HepG2 (cell line): ENCODE results near the gene CDO1. TPM values are rescaled to one million over a fixed set of nuclear protein-coding genes. Genes with fewer than 3 reads are reported as not detected.

Experiments
- ATAC-seq: fragments of 200-7000 bp; cut with Tn5 transposase; 3 replicates; pipeline ENCODE4 v1.9.1; 2020; ENCODE audit warnings: mild to moderate bottlenecking, moderate library complexity
- BruUV-seq: library from RNA; stranded (reverse); fragments of 400-500 nt; replicated peaks from 2 replicates; lab custom pipeline; 2021; lab: Mats Ljungman, UMichigan
- CTCF ChIA-PET: fragments of 300-600 bp; formaldehyde crosslinking; extraction: SDS; loops from one replicate; lab custom pipeline; 2021; ENCODE audit warnings: low total read pairs, inconsistent platforms, low intra/inter-chr PET ratio; lab: Yijun Ruan, JAX
- POLR2A ChIA-PET: fragments of 350-600 bp; sonication (Branson Sonifier 250); formaldehyde crosslinking; loops from one replicate; lab custom pipeline; 2020; ENCODE audit warnings: antibody characterized with exemption, inconsistent platforms; lab: Yijun Ruan, JAX
- DNase-seq: peaks from one replicate; pipeline ENCODE4 v3.0.0-alpha.2; 2015; ENCODE audit warnings: low spot score
- FAIRE-seq: peaks from 3 replicates; lab custom pipeline; 2011; peaks lifted over from hg19 to GRCh38; lab: Jason Lieb, UNC
- H2AFZ ChIP-seq: one replicate; pipeline ENCODE4 v1.6.1; 2011; ENCODE audit warnings: low read length, inconsistent platforms
- H3K27ac ChIP-seq: fragments of 300-600 bp; 3 replicates; pipeline ENCODE4 v1.8.0; 2011; ENCODE audit warnings: mixed run types, mild to moderate bottlenecking, mixed read lengths, low read length, inconsistent platforms; ENCODE audit not compliant: insufficient read depth; ENCODE audit errors: extremely low read length
- H3K27me3 ChIP-seq, 2 experiments: fragments of 200-600 bp in 1 of 2; 2 replicates in 1 of 2; 3 replicates in 1 of 2; pipeline versions ENCODE4 v1.6.0 to v1.8.0; 2011; ENCODE audit warnings: low read length in 2 of 2, mild to moderate bottlenecking in 2 of 2, moderate library complexity in 2 of 2, inconsistent platforms in 1 of 2; ENCODE audit not compliant: insufficient read depth in 2 of 2, control insufficient read depth in 1 of 2
- H3K36me3 ChIP-seq, 2 experiments: fragments of 200-600 bp in 1 of 2; replicated peaks in 1 of 2; 2 replicates in 1 of 2; 3 replicates in 1 of 2; pipeline versions ENCODE4 v1.5.1 to v1.8.0; 2011; ENCODE audit warnings: low read length in 2 of 2, inconsistent platforms in 1 of 2; ENCODE audit not compliant: insufficient read depth in 2 of 2, control insufficient read depth in 1 of 2
- H3K4me1 ChIP-seq: 2 replicates; pipeline ENCODE4 v1.5.1; 2012; ENCODE audit warnings: low read length, inconsistent platforms; ENCODE audit not compliant: insufficient read depth
- H3K4me2 ChIP-seq: 2 replicates; pipeline ENCODE4 v1.6.0; 2011; ENCODE audit warnings: low read depth, low read length, inconsistent platforms
- H3K4me3 ChIP-seq, 3 experiments: fragments of 200-600 bp in 1 of 3; sonication (generic), shearing (Covaris generic) in 1 of 3; replicated peaks in 1 of 3; 2 replicates each; pipeline ENCODE4 v1.5.1; 2011 to 2016; ENCODE audit warnings: low read length in 3 of 3, inconsistent platforms in 2 of 3, low read depth in 2 of 3, mild to moderate bottlenecking in 2 of 3, control low read depth in 1 of 3, mixed read lengths in 1 of 3; ENCODE audit not compliant: insufficient read depth in 1 of 3
- H3K79me2 ChIP-seq: one replicate; pipeline ENCODE4 v1.6.1; 2011; ENCODE audit warnings: low read length, inconsistent platforms; ENCODE audit not compliant: insufficient read depth
- H3K9ac ChIP-seq: 2 replicates; pipeline ENCODE4 v1.6.0; 2011; ENCODE audit warnings: mild to moderate bottlenecking, low read depth, low read length, inconsistent platforms; ENCODE audit not compliant: insufficient read depth
- H3K9me3 ChIP-seq: 2 replicates; pipeline ENCODE4 v1.5.1; 2012; ENCODE audit warnings: mild to moderate bottlenecking, low read length
- H4K20me1 ChIP-seq: 2 replicates; pipeline ENCODE4 v1.6.0; 2011; ENCODE audit warnings: inconsistent platforms, mild to moderate bottlenecking, low read length, moderate library complexity; ENCODE audit not compliant: insufficient read depth
- CC2D1A ChIP-seq: sonication (generic); formaldehyde crosslinking; IDR thresholded peaks from 2 replicates; pipeline ENCODE4 v1.8.1; 2023; ENCODE audit warnings: mild to moderate bottlenecking, missing genetic modification reagents
- HMGA1 ChIP-seq: sonication (generic); formaldehyde crosslinking; conservative IDR thresholded peaks from 2 replicates; pipeline ENCODE4 v1.4.0; 2020; ENCODE audit warnings: missing genetic modification reagents
- MBNL3 ChIP-seq: fragments of 250-450 bp; sonication (Bioruptor Pico); conservative IDR thresholded peaks from 2 replicates; pipeline ENCODE4 v1.8.0; 2022; ENCODE audit warnings: mild to moderate bottlenecking, inconsistent platforms
- MTA3 ChIP-seq: sonication (generic); formaldehyde crosslinking; IDR thresholded peaks from 2 replicates; pipeline ENCODE4 v1.4.0; 2020; ENCODE audit warnings: missing genetic modification reagents
- SRF ChIP-seq: IDR thresholded peaks from 2 replicates; pipeline ENCODE4 v1.6.1; 2011; ENCODE audit warnings: mild to moderate bottlenecking, low read depth, low read length, moderate library complexity
- SRSF4 ChIP-seq: fragments of 200-400 bp; formaldehyde crosslinking; IDR thresholded peaks from one replicate; pipeline ENCODE4 v1.6.1; 2018; ENCODE audit warnings: mild to moderate bottlenecking, low read depth, low read length, moderate library complexity; ENCODE audit not compliant: poor library complexity, severe bottlenecking
- ZNF75D ChIP-seq: sonication (generic); formaldehyde crosslinking; IDR thresholded peaks from 2 replicates; pipeline ENCODE4 v1.8.1; 2023; ENCODE audit warnings: missing genetic modification reagents, mild to moderate bottlenecking, borderline replicate concordance
- WGBS: methylation state at CpG from one replicate; pipeline ENCODE4 v1.1.6; 2017; ENCODE audit warnings: low lambda C conversion rate; 5-methylcytosine and 5-hydroxymethylcytosine counted together
- in situ Hi-C: cut with HindIII; loops from 2 replicates; pipeline ENCODE4 v1.10.0; 2017; ENCODE audit warnings: low pct_unique_long_range_greater_than_20kb; ENCODE audit not compliant: extremely low pct_ligation_motif_present
- intact Hi-C: fragments of 100-400 bp; cut with micrococcal nuclease; formaldehyde crosslinking; loops from one replicate; pipeline ENCODE4 v1.10.0; 2022; ENCODE audit not compliant: unreplicated experiment
- polyA plus RNA-seq, 8 experiments: library from polyadenylated mRNA; depleted of rRNA in 3 of 8; stranded (reverse) in 7 of 8; unstranded in 1 of 8; fragments of >200 nt; fragmentation: Illumina TruSeq in 4 of 8; extraction: Trizol in 4 of 8; gene quantifications; 2 replicates each; pipeline versions ENCODE4 v1.2.1 to v1.2.3, GENCODE V29; 2011 to 2016; ENCODE audit warnings: low read depth in 4 of 8, missing spikeins in 1 of 8, mixed read lengths in 1 of 8; ENCODE audit not compliant: insufficient read depth in 1 of 8
- total RNA-seq, 5 experiments: library from RNA; depleted of rRNA; stranded (reverse); fragments of >200 nt; fragmentation: Illumina TruSeq; extraction: Trizol; gene quantifications; 2 replicates each; pipeline ENCODE4 v1.2.3, GENCODE V29; 2016; ENCODE audit warnings: low read depth in 1 of 5
- TF ChIP-seq, protein P1 (sequence below), 2 experiments: sonication (generic) in 1 of 2; formaldehyde crosslinking in 1 of 2; IDR thresholded peaks; 2 replicates each; pipeline versions ENCODE4 v1.4.0 to v1.6.1; 2016 to 2020; ENCODE audit warnings: borderline replicate concordance in 1 of 2, low read depth in 1 of 2, mild to moderate bottlenecking in 1 of 2, missing genetic modification reagents in 1 of 2
- TF ChIP-seq, protein P2 (sequence below): sonication (generic); formaldehyde crosslinking; IDR thresholded peaks from 2 replicates; pipeline ENCODE4 v1.4.0; 2020; ENCODE audit warnings: missing genetic modification reagents
- TF ChIP-seq, protein P3 (sequence below): sonication (generic); formaldehyde crosslinking; IDR thresholded peaks from 2 replicates; pipeline ENCODE4 v1.4.0; 2020; ENCODE audit warnings: missing genetic modification reagents, mild to moderate bottlenecking, borderline replicate concordance
- TF ChIP-seq, protein P4 (sequence below): sonication (generic); formaldehyde crosslinking; IDR thresholded peaks from 2 replicates; pipeline ENCODE4 v1.8.0; 2022; ENCODE audit warnings: missing genetic modification reagents, low read depth, mild to moderate bottlenecking, borderline replicate concordance

Gene CDO1
- total and polyA plus RNA-seq, 2 of the 13 experiments (the other 11 are each of a cell fraction or from before 2014, with no cell fraction given) = 3.2 to 4.4 TPM

DNA sequence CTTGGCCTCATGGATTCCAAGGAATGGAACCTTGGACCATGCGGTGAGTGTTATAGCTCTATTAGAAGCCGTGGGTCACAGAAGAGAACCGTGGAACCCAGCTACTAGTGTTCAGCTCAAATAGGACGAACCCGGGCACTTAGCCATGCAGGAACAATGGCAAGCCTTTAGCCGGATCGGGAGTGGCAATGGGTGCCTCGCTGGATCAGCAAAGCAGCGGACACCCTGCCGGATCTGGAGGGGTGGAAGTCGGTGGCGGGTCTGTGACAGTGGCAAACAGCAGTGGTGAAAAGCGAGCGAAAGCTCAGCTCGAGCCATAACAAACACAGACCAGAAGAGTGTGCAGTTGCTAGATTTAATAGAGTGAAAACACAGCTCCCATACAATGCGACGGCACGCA is 2.4 kb upstream of the CDO1 start:
- H3K27me3 ChIP-seq = peaks cover 10 to 36% of the 10 kb centered on the region in 2 experiments
- in situ Hi-C loops (no loop called here), intact Hi-C loops (no loop called here)
- DNase-seq (no peak), ATAC-seq (no peak), FAIRE-seq (no peak)
- no peaks in the 10 kb centered on the region for H3K36me3 ChIP-seq
- H3K79me2 ChIP-seq = no peaks in the 10 kb centered on the region
- H3K4me1 ChIP-seq = peaks cover 27% of the 10 kb centered on the region
- CTCF ChIA-PET = no interaction called here
- no peaks in the 10 kb centered on the region for H4K20me1 ChIP-seq
- BruUV-seq = no TSS peak
- no peak overlapping the region for H3K4me2 ChIP-seq
- 81% methylated on average over 18 of the region's 18 CpGs for WGBS
- H2AFZ ChIP-seq = no peak overlapping the region
- no peaks in the 10 kb centered on the region for H3K9me3 ChIP-seq
- no peak overlapping the region for H3K4me3 ChIP-seq
- H3K27ac ChIP-seq = no peak overlapping the region
- POLR2A ChIA-PET = no interaction called here
- H3K9ac ChIP-seq = no peak overlapping the region
- TF ChIP-seq, protein P1, sequence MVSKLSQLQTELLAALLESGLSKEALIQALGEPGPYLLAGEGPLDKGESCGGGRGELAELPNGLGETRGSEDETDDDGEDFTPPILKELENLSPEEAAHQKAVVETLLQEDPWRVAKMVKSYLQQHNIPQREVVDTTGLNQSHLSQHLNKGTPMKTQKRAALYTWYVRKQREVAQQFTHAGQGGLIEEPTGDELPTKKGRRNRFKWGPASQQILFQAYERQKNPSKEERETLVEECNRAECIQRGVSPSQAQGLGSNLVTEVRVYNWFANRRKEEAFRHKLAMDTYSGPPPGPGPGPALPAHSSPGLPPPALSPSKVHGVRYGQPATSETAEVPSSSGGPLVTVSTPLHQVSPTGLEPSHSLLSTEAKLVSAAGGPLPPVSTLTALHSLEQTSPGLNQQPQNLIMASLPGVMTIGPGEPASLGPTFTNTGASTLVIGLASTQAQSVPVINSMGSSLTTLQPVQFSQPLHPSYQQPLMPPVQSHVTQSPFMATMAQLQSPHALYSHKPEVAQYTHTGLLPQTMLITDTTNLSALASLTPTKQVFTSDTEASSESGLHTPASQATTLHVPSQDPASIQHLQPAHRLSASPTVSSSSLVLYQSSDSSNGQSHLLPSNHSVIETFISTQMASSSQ (IDR thresholded peaks at IDR 0.05; ENCODE audit: low read depth) = no peak
- TF ChIP-seq, protein P1 (CRISPR knock-in tag; IDR thresholded peaks at IDR 0.05; ENCODE audit: borderline replicate concordance) = no peak
- TF ChIP-seq, protein P2, sequence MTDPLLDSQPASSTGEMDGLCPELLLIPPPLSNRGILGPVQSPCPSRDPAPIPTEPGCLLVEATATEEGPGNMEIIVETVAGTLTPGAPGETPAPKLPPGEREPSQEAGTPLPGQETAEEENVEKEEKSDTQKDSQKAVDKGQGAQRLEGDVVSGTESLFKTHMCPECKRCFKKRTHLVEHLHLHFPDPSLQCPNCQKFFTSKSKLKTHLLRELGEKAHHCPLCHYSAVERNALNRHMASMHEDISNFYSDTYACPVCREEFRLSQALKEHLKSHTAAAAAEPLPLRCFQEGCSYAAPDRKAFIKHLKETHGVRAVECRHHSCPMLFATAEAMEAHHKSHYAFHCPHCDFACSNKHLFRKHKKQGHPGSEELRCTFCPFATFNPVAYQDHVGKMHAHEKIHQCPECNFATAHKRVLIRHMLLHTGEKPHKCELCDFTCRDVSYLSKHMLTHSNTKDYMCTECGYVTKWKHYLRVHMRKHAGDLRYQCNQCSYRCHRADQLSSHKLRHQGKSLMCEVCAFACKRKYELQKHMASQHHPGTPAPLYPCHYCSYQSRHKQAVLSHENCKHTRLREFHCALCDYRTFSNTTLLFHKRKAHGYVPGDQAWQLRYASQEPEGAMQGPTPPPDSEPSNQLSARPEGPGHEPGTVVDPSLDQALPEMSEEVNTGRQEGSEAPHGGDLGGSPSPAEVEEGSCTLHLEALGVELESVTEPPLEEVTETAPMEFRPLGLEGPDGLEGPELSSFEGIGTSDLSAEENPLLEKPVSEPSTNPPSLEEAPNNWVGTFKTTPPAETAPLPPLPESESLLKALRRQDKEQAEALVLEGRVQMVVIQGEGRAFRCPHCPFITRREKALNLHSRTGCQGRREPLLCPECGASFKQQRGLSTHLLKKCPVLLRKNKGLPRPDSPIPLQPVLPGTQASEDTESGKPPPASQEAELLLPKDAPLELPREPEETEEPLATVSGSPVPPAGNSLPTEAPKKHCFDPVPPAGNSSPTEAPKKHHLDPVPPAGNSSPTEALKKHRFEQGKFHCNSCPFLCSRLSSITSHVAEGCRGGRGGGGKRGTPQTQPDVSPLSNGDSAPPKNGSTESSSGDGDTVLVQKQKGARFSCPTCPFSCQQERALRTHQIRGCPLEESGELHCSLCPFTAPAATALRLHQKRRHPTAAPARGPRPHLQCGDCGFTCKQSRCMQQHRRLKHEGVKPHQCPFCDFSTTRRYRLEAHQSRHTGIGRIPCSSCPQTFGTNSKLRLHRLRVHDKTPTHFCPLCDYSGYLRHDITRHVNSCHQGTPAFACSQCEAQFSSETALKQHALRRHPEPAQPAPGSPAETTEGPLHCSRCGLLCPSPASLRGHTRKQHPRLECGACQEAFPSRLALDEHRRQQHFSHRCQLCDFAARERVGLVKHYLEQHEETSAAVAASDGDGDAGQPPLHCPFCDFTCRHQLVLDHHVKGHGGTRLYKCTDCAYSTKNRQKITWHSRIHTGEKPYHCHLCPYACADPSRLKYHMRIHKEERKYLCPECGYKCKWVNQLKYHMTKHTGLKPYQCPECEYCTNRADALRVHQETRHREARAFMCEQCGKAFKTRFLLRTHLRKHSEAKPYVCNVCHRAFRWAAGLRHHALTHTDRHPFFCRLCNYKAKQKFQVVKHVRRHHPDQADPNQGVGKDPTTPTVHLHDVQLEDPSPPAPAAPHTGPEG (CRISPR knock-in tag) = no peak
- TF ChIP-seq, protein P3, sequence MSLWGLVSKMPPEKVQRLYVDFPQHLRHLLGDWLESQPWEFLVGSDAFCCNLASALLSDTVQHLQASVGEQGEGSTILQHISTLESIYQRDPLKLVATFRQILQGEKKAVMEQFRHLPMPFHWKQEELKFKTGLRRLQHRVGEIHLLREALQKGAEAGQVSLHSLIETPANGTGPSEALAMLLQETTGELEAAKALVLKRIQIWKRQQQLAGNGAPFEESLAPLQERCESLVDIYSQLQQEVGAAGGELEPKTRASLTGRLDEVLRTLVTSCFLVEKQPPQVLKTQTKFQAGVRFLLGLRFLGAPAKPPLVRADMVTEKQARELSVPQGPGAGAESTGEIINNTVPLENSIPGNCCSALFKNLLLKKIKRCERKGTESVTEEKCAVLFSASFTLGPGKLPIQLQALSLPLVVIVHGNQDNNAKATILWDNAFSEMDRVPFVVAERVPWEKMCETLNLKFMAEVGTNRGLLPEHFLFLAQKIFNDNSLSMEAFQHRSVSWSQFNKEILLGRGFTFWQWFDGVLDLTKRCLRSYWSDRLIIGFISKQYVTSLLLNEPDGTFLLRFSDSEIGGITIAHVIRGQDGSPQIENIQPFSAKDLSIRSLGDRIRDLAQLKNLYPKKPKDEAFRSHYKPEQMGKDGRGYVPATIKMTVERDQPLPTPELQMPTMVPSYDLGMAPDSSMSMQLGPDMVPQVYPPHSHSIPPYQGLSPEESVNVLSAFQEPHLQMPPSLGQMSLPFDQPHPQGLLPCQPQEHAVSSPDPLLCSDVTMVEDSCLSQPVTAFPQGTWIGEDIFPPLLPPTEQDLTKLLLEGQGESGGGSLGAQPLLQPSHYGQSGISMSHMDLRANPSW (CRISPR knock-in tag) = no peak
- TF ChIP-seq ZNF75D (CRISPR knock-in tag) = no peak
- TF ChIP-seq MTA3 (CRISPR knock-in tag) = no peak
- TF ChIP-seq SRF = no peak
- TF ChIP-seq SRSF4 = no peak
- TF ChIP-seq CC2D1A (CRISPR knock-in tag) = no peak
- TF ChIP-seq MBNL3 (CRISPR knock-in tag) = no peak
- TF ChIP-seq, protein P4, sequence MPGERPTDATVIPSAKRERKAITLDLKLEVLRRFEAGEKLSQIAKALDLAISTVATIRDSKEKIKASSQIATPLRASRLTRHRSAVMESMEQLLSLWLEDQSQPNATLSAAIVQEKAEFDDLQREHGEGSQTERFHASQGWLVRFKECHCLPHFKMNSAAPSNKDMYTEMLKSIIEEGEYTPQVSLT (CRISPR knock-in tag) = no peak
- TF ChIP-seq HMGA1 (CRISPR knock-in tag) = no peak
